K562 treated with DMSO at 1 percent for 4 hours (cell line): ENCODE data around the gene ELMOD2. TPM values are rescaled to one million over a fixed set of nuclear protein-coding genes. Genes with fewer than 3 reads are reported as not detected.

Source experiments
- total RNA-seq: library from RNA; unstranded; fragments of 300-600 nt; gene quantifications from 2 replicates; pipeline ENCODE4 v1.2.3, GENCODE V29; 2022; ENCODE audit not compliant: insufficient read depth

ELMOD2 gene
- 7.6 and 16.7 TPM in 2 replicates for total RNA-seq

DNA sequence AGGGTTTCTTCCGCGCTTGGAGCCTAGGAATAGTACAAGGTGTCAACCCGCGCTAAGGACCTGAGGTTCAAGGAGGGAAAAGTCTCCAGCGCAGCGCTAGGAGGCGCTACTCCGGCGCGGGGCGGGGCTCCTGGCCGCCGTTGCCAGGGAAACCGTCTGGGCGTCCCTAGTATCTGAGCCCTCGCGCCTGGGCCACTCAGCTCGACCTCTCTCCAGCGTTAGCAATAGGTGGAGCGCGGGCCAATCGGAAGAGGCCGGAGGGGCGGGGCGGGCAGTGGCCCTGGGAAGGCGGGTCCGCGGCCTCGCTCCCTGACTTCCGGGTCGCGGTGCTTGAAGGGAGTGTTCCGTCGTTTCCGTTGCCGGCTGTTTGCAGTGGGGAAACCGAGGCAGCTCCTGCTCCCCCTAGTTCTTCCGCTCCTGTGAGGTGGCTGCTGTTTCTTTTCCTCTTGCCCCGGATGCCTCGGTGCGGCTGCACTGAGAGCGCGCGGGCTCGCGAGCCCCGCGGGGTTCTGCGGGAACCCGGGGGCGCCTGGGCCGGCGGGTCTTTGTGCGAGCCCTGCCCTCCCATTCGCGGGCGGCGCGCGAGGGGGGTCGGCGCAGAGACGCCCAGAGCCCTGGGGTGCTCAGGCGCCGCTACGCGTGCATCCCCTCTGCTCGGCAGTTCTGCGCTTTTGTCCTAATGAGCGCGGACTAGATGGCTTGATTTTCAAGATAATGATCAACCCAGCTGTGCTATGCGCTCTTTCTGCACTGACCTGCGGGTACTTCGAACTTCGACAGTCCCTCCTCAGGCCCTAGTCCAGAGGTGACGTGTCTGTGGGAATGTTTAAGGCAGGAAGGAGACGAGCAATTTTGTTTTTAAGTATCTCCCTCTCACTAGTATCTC, at the start of gene ELMOD2:
Gene ELMOD2, plus strand, starts transcription at position 312 of the 886 bp plus-strand sequence. CDS start 1,261 bp downstream, outside the sequence.

GRCh38 chr4:140497747-140498636, 26.0 kb upstream of the ELMOD2 start, which contains the start of gene MGAT4D:
TSS of gene MGAT4D (minus strand) at chr4:140498293. CDS start at chr4:140498222, 71 bp downstream.

DNA sequence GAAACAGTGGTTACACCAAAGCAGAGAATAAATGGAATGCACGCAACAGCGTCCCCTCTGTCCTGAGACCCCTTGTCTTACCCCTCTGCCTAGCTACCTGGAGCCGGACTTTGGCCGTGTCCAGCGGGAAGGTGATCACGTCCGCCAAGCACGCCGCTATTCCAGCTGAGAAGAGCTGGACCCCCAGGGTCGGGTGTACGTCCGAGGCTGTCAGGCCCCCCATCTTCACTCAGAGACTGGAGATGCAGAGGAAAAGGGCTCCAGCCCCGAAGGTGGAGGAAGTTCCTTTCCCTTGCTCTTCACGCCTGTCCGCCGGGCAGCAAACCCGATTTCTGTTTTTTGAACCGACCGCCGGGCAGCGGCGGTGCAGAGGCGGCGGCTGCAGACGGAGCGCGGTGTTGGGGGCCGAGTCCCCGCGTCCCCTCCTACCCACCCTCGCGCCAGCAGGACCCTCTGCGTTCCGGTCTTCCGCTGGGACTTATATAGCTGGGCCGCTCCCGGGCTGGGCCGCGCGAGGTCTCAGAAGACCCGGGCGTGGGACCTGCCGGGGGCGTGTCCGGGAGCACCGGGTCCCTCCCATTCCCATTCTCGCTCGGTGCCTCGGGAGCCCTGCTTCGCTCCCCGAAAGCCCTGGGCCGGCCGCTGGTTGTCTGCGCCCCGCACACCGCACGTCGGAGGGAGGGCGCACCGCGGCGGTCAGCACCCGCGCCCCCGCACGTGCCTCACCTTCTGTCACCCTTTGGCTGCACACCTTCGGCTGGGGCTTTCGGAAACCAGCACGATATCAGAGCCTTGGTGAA, 44.7 kb downstream of the ELMOD2 start, which contains the start of gene UCP1:
Gene UCP1, minus strand, starts transcription at position 455 of the 800 bp plus-strand sequence. Its CDS starts 232 bp downstream, at position 223.

Other genes starting within 250 kb of the ELMOD2 start
- 21.2 and 21.6 TPM in 2 replicates for gene SCOC, start 150.5 kb upstream of the ELMOD2 start, total RNA-seq
- gene CLGN, start 96.5 kb upstream of the ELMOD2 start, total RNA-seq, result 9.2 and 24.1 TPM in 2 replicates
- not detected in 2 replicates for gene MGAT4D, start 25.9 kb upstream of the ELMOD2 start, total RNA-seq
- not detected in 2 replicates for gene UCP1, start 44.8 kb downstream of the ELMOD2 start, total RNA-seq
- not detected in 2 replicates for gene TBC1D9, start 232.2 kb downstream of the ELMOD2 start, total RNA-seq